ENCODE data around the gene ATP6V1A. TPM values are rescaled to one million over a fixed set of nuclear protein-coding genes. Genes with fewer than 3 reads are reported as not detected.

ATP6V1A gene
- total RNA-seq: 10 to 100 TPM; 28.8 to 38.1 (median 34.2) TPM

- DNase-seq (ENCODE audit: low spot score in 2 of 2): peak; percentile 72 to 92
- Histone ChIP-seq H3K9me3 (no peaks in the 10 kb centered on the region), H3K27me3 (no peaks in the 10 kb centered on the region), H3K27ac (peak within 1 kb of the TSS; percentile 94 to 99 (median 98)), H3K36me3 (no peaks in the 10 kb centered on the region), H3K4me1 (peaks cover 0 to 62% (median 26%) of the 10 kb centered on the region in 4 donors), H3K4me3 (peak within 1 kb of the TSS; percentile 73 to 98 (median 95))
- WGBS, 2 donors: 1% methylated on average over 34 of the region's 34 CpGs
- peak in 1 of 5 experiments; percentile 1 for TF ChIP-seq CTCF (IDR thresholded peaks at IDR 0.05)
- peak in 1 of 2 donors; percentile 52 for TF ChIP-seq EP300 (IDR thresholded peaks at IDR 0.05)
- TF ChIP-seq POLR2A (IDR thresholded peaks at IDR 0.05): peak in 1 of 2 donors; percentile 35
These were observed at the start of gene ATP6V1A for GRCh38 chr3:113746548-113747282. ATP6V1A (plus strand) TSS chr3:113747035; CDS start chr3:113778754, 31,719 bp downstream.

- Histone ChIP-seq H3K9me3 (no peaks in the 10 kb centered on the region), H3K27ac (peak overlapping the region; percentile 74 to 100 (median 93)), H3K4me3 (peak overlapping the region; percentile 82 to 99 (median 98)), H3K27me3 (no peaks in the 10 kb centered on the region), H3K36me3 (no peaks in the 10 kb centered on the region), H3K4me1 (peaks cover 0 to 42% (median 8%) of the 10 kb centered on the region in 4 donors)
- no peak for DNase-seq (ENCODE audit: low spot score in 2 of 2)
- TF ChIP-seq CTCF (IDR thresholded peaks at IDR 0.05): no peak
- no peak for TF ChIP-seq EP300 (IDR thresholded peaks at IDR 0.05)
- no peak for TF ChIP-seq POLR2A (IDR thresholded peaks at IDR 0.05)
- 7 to 8% methylated on average over 10 of the region's 10 CpGs for WGBS, 2 donors
These were observed 49.2 kb upstream of the ATP6V1A start for GRCh38 chr3:113697500-113698090.

- no peaks in the 10 kb centered on the region for H3K27me3 ChIP-seq
- H3K4me3 ChIP-seq: no peak overlapping the region
- H3K9me3 ChIP-seq: no peaks in the 10 kb centered on the region
- H3K36me3 ChIP-seq: no peaks in the 10 kb centered on the region
- 67 to 76% methylated on average over 6 of the region's 6 CpGs for WGBS, 2 donors
- H3K27ac ChIP-seq: peak overlapping the region in 3 of 4 donors; percentile 86 to 100 (median 100)
- TF ChIP-seq POLR2A (IDR thresholded peaks at IDR 0.05): no peak
- no peak for TF ChIP-seq EP300 (IDR thresholded peaks at IDR 0.05)
- TF ChIP-seq CTCF (IDR thresholded peaks at IDR 0.05): no peak
- peaks cover 0 to 39% (median 8%) of the 10 kb centered on the region in 4 donors for H3K4me1 ChIP-seq
- DNase-seq (ENCODE audit: low spot score in 2 of 2): no peak
These were observed 48.6 kb upstream of the ATP6V1A start for GRCh38 chr3:113698213-113698742.

GRCh38 chr3:113698956-113699355 is 47.9 kb upstream of the ATP6V1A start:
- Histone ChIP-seq H3K4me1 (peaks cover 0 to 35% (median 8%) of the 10 kb centered on the region in 4 donors), H3K27me3 (no peaks in the 10 kb centered on the region), H3K9me3 (no peaks in the 10 kb centered on the region), H3K4me3 (peak overlapping the region in 3 of 4 donors; percentile 28 to 43 (median 32)), H3K36me3 (no peaks in the 10 kb centered on the region), H3K27ac (peak overlapping the region in 2 of 4 donors; percentile 34 to 100)
- TF ChIP-seq CTCF (IDR thresholded peaks at IDR 0.05) (no peak), EP300 (IDR thresholded peaks at IDR 0.05) (no peak), POLR2A (IDR thresholded peaks at IDR 0.05) (no peak)
- 26 to 35% methylated on average over 15 to 24 of the region's 24 CpGs for WGBS, 2 donors
- DNase-seq (ENCODE audit: low spot score in 2 of 2): no peak

- H3K4me1 ChIP-seq: no peaks in the 10 kb centered on the region
- no peaks in the 10 kb centered on the region for H3K27me3 ChIP-seq
- no peak for TF ChIP-seq EP300 (IDR thresholded peaks at IDR 0.05)
- TF ChIP-seq CTCF (IDR thresholded peaks at IDR 0.05): no peak
- TF ChIP-seq POLR2A (IDR thresholded peaks at IDR 0.05): no peak
- H3K9me3 ChIP-seq: no peaks in the 10 kb centered on the region
- no peak overlapping the region for H3K27ac ChIP-seq
- DNase-seq (ENCODE audit: low spot score in 2 of 2): no peak
- WGBS, 2 donors: 93% methylated on average over 4 of the region's 4 CpGs
- H3K4me3 ChIP-seq: no peak overlapping the region
- no peaks in the 10 kb centered on the region for H3K36me3 ChIP-seq
These were observed 39.0 kb upstream of the ATP6V1A start for GRCh38 chr3:113707835-113708234.

Measured in tibial nerve (tissue), 4 donors.